ENCODE results near the gene CSF2. TPM values are rescaled to one million over a fixed set of nuclear protein-coding genes. Genes with fewer than 3 reads are reported as not detected.

The CSF2 gene
- total RNA-seq, 1 donor from 2014 or later, result not detected

- peak; percentile 7 for DNase-seq
These were observed 16.7 kb upstream of the CSF2 start for GRCh38 chr5:132056610-132057497.

GRCh38 chr5:132057498-132058255, 15.9 kb upstream of the CSF2 start:
- DNase-seq, result peak; percentile 1
- H3K4me1 Mint-ChIP-seq (ENCODE audit: low read depth, unreplicated experiment), result no peaks in the 10 kb centered on the region
- peaks cover 1% of the 10 kb centered on the region for H3K9me3 Mint-ChIP-seq (ENCODE audit: unreplicated experiment)
- no peak overlapping the region for H3K27ac Mint-ChIP-seq (ENCODE audit: unreplicated experiment)
- no peak for TF ChIP-seq CTCF (IDR thresholded peaks at IDR 0.05; ENCODE audit: partially characterized antibody, unreplicated experiment)
- no peaks in the 10 kb centered on the region for H3K36me3 Mint-ChIP-seq (ENCODE audit: unreplicated experiment)
- peaks cover 3% of the 10 kb centered on the region for H3K27me3 Mint-ChIP-seq (ENCODE audit: unreplicated experiment)
- no peak overlapping the region for H3K4me3 Mint-ChIP-seq (ENCODE audit: unreplicated experiment)

More at GRCh38 chr5:132056610-132057497, 16.7 kb upstream of the CSF2 start:
- H3K27me3 Mint-ChIP-seq (ENCODE audit: unreplicated experiment), result peaks cover 5% of the 10 kb centered on the region
- no peaks in the 10 kb centered on the region for H3K36me3 Mint-ChIP-seq (ENCODE audit: unreplicated experiment)
- H3K4me1 Mint-ChIP-seq (ENCODE audit: low read depth, unreplicated experiment), result no peaks in the 10 kb centered on the region
- no peak overlapping the region for H3K4me3 Mint-ChIP-seq (ENCODE audit: unreplicated experiment)
- no peak overlapping the region for H3K27ac Mint-ChIP-seq (ENCODE audit: unreplicated experiment)
- no peak for TF ChIP-seq CTCF (IDR thresholded peaks at IDR 0.05; ENCODE audit: partially characterized antibody, unreplicated experiment)
- H3K9me3 Mint-ChIP-seq (ENCODE audit: unreplicated experiment), result peaks cover 1% of the 10 kb centered on the region

- peak; percentile 5 for DNase-seq
- peaks cover 1% of the 10 kb centered on the region for H3K9me3 Mint-ChIP-seq (ENCODE audit: unreplicated experiment)
- H3K4me3 Mint-ChIP-seq (ENCODE audit: unreplicated experiment), result no peak overlapping the region
- H3K36me3 Mint-ChIP-seq (ENCODE audit: unreplicated experiment), result no peaks in the 10 kb centered on the region
- peaks cover 6% of the 10 kb centered on the region for H3K27me3 Mint-ChIP-seq (ENCODE audit: unreplicated experiment)
- H3K4me1 Mint-ChIP-seq (ENCODE audit: low read depth, unreplicated experiment), result no peaks in the 10 kb centered on the region
- TF ChIP-seq CTCF (IDR thresholded peaks at IDR 0.05; ENCODE audit: partially characterized antibody, unreplicated experiment), result no peak
- H3K27ac Mint-ChIP-seq (ENCODE audit: unreplicated experiment), result no peak overlapping the region
These were observed 14.9 kb upstream of the CSF2 start for GRCh38 chr5:132058646-132059042.

GRCh38 chr5:132059043-132059695, 14.4 kb upstream of the CSF2 start:
- Mint-ChIP-seq H3K36me3 (ENCODE audit: unreplicated experiment) (no peaks in the 10 kb centered on the region), H3K4me1 (ENCODE audit: low read depth, unreplicated experiment) (no peaks in the 10 kb centered on the region), H3K27ac (ENCODE audit: unreplicated experiment) (no peak overlapping the region), H3K27me3 (ENCODE audit: unreplicated experiment) (peaks cover 6% of the 10 kb centered on the region), H3K9me3 (ENCODE audit: unreplicated experiment) (peaks cover 1% of the 10 kb centered on the region), H3K4me3 (ENCODE audit: unreplicated experiment) (no peak overlapping the region)
- TF ChIP-seq CTCF (IDR thresholded peaks at IDR 0.05; ENCODE audit: partially characterized antibody, unreplicated experiment), result no peak
- peak; percentile 7 for DNase-seq

All from glutamatergic neuron (in vitro differentiated cells).